HEK293 (cell line): Measurements from ENCODE around the gene LTK.

Experiments
- CTCF ChIA-PET: fragments of 350-600 bp; formaldehyde crosslinking; extraction: SDS; loops from one replicate; lab custom pipeline; 2021; ENCODE audit warnings: antibody characterized with exemption; lab: Yijun Ruan, JAX
- POLR2A ChIA-PET: fragments of 300-600 bp; formaldehyde crosslinking; extraction: SDS; loops from one replicate; lab custom pipeline; 2020; ENCODE audit warnings: antibody characterized with exemption, inconsistent platforms; lab: Yijun Ruan, JAX
- H3K27ac ChIP-seq: fragments of 200-500 bp; sonication (Bioruptor generic); 2 replicates; pipeline ENCODE4 v1.5.1; 2014; ENCODE audit warnings: low read depth, low read length, control low read depth, inconsistent platforms; ENCODE audit errors: extremely low read depth
- H3K36me3 ChIP-seq, 2 experiments: fragments of 200-500 bp in 1 of 2; sonication (Bioruptor generic) in 1 of 2; 1 replicate in 1 of 2; 2 replicates in 1 of 2; pipeline ENCODE4 v1.5.1; 2014 to 2017; ENCODE audit warnings: inconsistent platforms in 2 of 2, low read length in 2 of 2; ENCODE audit not compliant: control insufficient read depth in 2 of 2, insufficient read depth in 1 of 2
- H3K4me1 ChIP-seq: fragments of 200-500 bp; sonication (Bioruptor generic); 2 replicates; pipeline ENCODE4 v1.5.1; 2014; ENCODE audit warnings: mild to moderate bottlenecking, low read length, inconsistent platforms; ENCODE audit not compliant: control insufficient read depth, insufficient read depth
- H3K4me3 ChIP-seq: 2 replicates; pipeline ENCODE4 v1.5.1; 2011; ENCODE audit warnings: low read depth, mild to moderate bottlenecking, control low read depth, low read length, moderate library complexity
- H3K9me3 ChIP-seq: fragments of 200-500 bp; sonication (Bioruptor generic); 2 replicates; pipeline ENCODE4 v1.5.1; 2014; ENCODE audit warnings: low read depth, low read length, inconsistent platforms; ENCODE audit not compliant: control insufficient read depth, insufficient read depth
- KLF1 ChIP-seq: fragments of 450-650 bp; formaldehyde crosslinking; IDR thresholded peaks from 2 replicates; pipeline ENCODE4 v1.5.1; 2016; ENCODE audit warnings: missing biosample characterization, missing genetic modification characterization
- SP2 ChIP-seq: fragments of 450-650 bp; formaldehyde crosslinking; IDR thresholded peaks from 2 replicates; pipeline ENCODE4 v1.5.1; 2016; ENCODE audit warnings: missing biosample characterization, missing genetic modification characterization
- ZBTB10 ChIP-seq: fragments of 450-650 bp; formaldehyde crosslinking; IDR thresholded peaks from 2 replicates; pipeline ENCODE4 v1.5.1; 2016; ENCODE audit warnings: missing biosample characterization, missing genetic modification characterization
- ZBTB20 ChIP-seq: fragments of 450-650 bp; formaldehyde crosslinking; IDR thresholded peaks from 2 replicates; pipeline ENCODE4 v1.5.1; 2016; ENCODE audit warnings: missing biosample characterization, missing genetic modification characterization
- ZBTB48 ChIP-seq: fragments of 450-650 bp; formaldehyde crosslinking; IDR thresholded peaks from 2 replicates; pipeline ENCODE4 v1.5.1; 2016; ENCODE audit warnings: missing biosample characterization, missing genetic modification characterization
- ZBTB49 ChIP-seq: fragments of 450-650 bp; formaldehyde crosslinking; IDR thresholded peaks from 2 replicates; pipeline ENCODE4 v1.5.1; 2016; ENCODE audit warnings: missing biosample characterization, missing genetic modification characterization, low read depth
- ZEB2 ChIP-seq: fragments of 450-650 bp; formaldehyde crosslinking; IDR thresholded peaks from 2 replicates; pipeline ENCODE4 v1.5.1; 2016; ENCODE audit warnings: missing biosample characterization, missing genetic modification characterization
- ZFHX2 ChIP-seq: fragments of 450-650 bp; formaldehyde crosslinking; conservative IDR thresholded peaks from 2 replicates; pipeline ENCODE4 v1.5.1; 2016; ENCODE audit warnings: missing biosample characterization, missing genetic modification characterization
- ZNF157 ChIP-seq: fragments of 450-650 bp; formaldehyde crosslinking; IDR thresholded peaks from 2 replicates; pipeline ENCODE4 v1.5.1; 2016; ENCODE audit warnings: missing biosample characterization, missing genetic modification characterization
- ZNF324 ChIP-seq: fragments of 450-650 bp; formaldehyde crosslinking; IDR thresholded peaks from 2 replicates; pipeline ENCODE4 v1.5.1; 2016; ENCODE audit warnings: missing biosample characterization, missing genetic modification characterization
- ZNF366 ChIP-seq: fragments of 450-650 bp; formaldehyde crosslinking; conservative IDR thresholded peaks from 2 replicates; pipeline ENCODE4 v1.5.1; 2016; ENCODE audit warnings: missing biosample characterization, missing genetic modification characterization
- ZNF37A ChIP-seq: fragments of 450-650 bp; IDR thresholded peaks from 2 replicates; pipeline ENCODE4 v1.5.1; 2018; ENCODE audit warnings: missing biosample characterization, missing genetic modification characterization
- ZNF473 ChIP-seq: fragments of 450-650 bp; formaldehyde crosslinking; IDR thresholded peaks from 2 replicates; pipeline ENCODE4 v1.5.1; 2017; ENCODE audit warnings: missing biosample characterization, missing genetic modification characterization
- ZNF518A ChIP-seq: fragments of 450-650 bp; formaldehyde crosslinking; conservative IDR thresholded peaks from 2 replicates; pipeline ENCODE4 v1.5.1; 2016; ENCODE audit warnings: low read depth, missing biosample characterization, missing genetic modification characterization
- ZNF560 ChIP-seq: fragments of 450-650 bp; formaldehyde crosslinking; IDR thresholded peaks from 2 replicates; pipeline ENCODE4 v1.5.1; 2017; ENCODE audit warnings: missing biosample characterization, missing genetic modification characterization, borderline replicate concordance
- ZNF654 ChIP-seq: fragments of 450-650 bp; formaldehyde crosslinking; IDR thresholded peaks from 2 replicates; pipeline ENCODE4 v1.5.1; 2016; ENCODE audit warnings: low read depth, missing biosample characterization, missing genetic modification characterization
- ZNF670 ChIP-seq: fragments of 450-650 bp; formaldehyde crosslinking; IDR thresholded peaks from 2 replicates; pipeline ENCODE4 v1.5.1; 2016; ENCODE audit warnings: missing biosample characterization, missing genetic modification characterization, low read depth
- ZNF837 ChIP-seq: fragments of 450-650 bp; formaldehyde crosslinking; IDR thresholded peaks from 2 replicates; pipeline ENCODE4 v1.5.1; 2016; ENCODE audit warnings: missing biosample characterization, missing genetic modification characterization
- TF ChIP-seq, protein P1 (sequence below): fragments of 450-650 bp; formaldehyde crosslinking; IDR thresholded peaks from 2 replicates; pipeline ENCODE4 v1.5.1; 2016; ENCODE audit warnings: missing biosample characterization, missing genetic modification characterization
- TF ChIP-seq, protein P2 (sequence below): fragments of 450-650 bp; formaldehyde crosslinking; IDR thresholded peaks from 2 replicates; pipeline ENCODE4 v1.5.1; 2016; ENCODE audit warnings: missing biosample characterization, missing genetic modification characterization

Gene LTK

DNA sequence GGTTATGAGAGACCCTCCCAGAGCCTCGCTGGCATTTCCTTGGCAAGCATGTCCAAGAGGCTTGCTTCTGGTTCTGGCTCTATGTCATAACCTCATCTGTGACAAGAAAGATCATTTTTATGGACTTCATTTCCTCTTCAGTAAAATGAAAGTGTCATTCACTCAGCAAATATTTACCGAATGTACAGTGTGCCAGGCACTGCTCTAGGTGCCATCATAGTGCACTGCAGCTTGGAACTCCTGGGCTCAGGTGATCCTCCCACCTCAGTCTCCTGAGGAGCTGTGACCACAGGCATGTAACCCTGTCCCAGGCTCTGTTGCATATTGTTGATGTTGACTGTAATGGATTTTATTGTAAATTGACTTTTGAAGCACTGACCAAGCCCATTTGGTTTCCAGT is 38.7 kb downstream of the LTK start (continued):
- TF ChIP-seq ZFHX2 (tag by site-specific recombination) = no peak
- TF ChIP-seq, all 188 proteins: peak for 0

GRCh38 chr15:41474436-41474835 is 39.2 kb downstream of the LTK start:
- H3K9me3 ChIP-seq = no peaks in the 10 kb centered on the region
- POLR2A ChIA-PET = no interaction called here
- no peak overlapping the region for H3K27ac ChIP-seq
- TF ChIP-seq ZNF560 = no peak
- no peak for TF ChIP-seq ZNF837 (tag by site-specific recombination)
- TF ChIP-seq, protein P1, sequence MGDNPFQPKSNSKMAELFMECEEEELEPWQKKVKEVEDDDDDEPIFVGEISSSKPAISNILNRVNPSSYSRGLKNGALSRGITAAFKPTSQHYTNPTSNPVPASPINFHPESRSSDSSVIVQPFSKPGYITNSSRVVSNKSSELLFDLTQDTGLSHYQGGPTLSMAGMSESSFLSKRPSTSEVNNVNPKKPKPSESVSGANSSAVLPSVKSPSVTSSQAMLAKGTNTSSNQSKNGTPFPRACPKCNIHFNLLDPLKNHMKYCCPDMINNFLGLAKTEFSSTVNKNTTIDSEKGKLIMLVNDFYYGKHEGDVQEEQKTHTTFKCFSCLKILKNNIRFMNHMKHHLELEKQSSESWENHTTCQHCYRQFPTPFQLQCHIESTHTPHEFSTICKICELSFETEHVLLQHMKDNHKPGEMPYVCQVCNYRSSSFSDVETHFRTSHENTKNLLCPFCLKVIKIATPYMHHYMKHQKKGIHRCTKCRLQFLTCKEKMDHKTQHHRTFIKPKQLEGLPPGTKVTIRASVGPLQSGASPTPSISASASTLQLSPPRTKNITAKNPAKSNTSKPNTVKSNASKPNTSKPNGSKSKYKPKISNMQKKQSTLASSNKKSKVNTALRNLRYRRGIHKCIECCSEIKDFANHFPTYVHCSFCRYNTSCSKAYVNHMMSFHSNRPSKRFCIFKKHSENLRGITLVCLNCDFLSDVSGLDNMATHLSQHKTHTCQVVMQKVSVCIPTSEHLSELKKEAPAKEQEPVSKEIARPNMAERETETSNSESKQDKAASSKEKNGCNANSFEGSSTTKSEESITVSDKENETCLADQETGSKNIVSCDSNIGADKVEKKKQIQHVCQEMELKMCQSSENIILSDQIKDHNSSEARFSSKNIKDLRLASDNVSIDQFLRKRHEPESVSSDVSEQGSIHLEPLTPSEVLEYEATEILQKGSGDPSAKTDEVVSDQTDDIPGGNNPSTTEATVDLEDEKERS (tag by site-specific recombination) = no peak
- no peak for TF ChIP-seq ZNF324 (tag by site-specific recombination)
- TF ChIP-seq, protein P2, sequence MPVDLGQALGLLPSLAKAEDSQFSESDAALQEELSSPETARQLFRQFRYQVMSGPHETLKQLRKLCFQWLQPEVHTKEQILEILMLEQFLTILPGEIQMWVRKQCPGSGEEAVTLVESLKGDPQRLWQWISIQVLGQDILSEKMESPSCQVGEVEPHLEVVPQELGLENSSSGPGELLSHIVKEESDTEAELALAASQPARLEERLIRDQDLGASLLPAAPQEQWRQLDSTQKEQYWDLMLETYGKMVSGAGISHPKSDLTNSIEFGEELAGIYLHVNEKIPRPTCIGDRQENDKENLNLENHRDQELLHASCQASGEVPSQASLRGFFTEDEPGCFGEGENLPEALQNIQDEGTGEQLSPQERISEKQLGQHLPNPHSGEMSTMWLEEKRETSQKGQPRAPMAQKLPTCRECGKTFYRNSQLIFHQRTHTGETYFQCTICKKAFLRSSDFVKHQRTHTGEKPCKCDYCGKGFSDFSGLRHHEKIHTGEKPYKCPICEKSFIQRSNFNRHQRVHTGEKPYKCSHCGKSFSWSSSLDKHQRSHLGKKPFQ = no peak
- TF ChIP-seq ZNF654 = no peak
- no peak for TF ChIP-seq ZBTB20
- TF ChIP-seq ZNF37A (tag by site-specific recombination) = no peak
- no peak for TF ChIP-seq ZBTB10 (tag by site-specific recombination)
- no peak for TF ChIP-seq ZNF366 (tag by site-specific recombination)
- no peak for TF ChIP-seq ZEB2 (tag by site-specific recombination)
- no peak overlapping the region for H3K4me3 ChIP-seq
- peaks cover 24 to 74% of the 10 kb centered on the region in 2 experiments for H3K36me3 ChIP-seq
- CTCF ChIA-PET = no interaction called here
- H3K4me1 ChIP-seq = no peaks in the 10 kb centered on the region

GRCh38 chr15:41473418-41473817 is 40.2 kb downstream of the LTK start:
- POLR2A ChIA-PET = no interaction called here
- Histone ChIP-seq H3K4me1 (no peaks in the 10 kb centered on the region), H3K27ac (no peak overlapping the region), H3K9me3 (no peaks in the 10 kb centered on the region), H3K4me3 (no peak overlapping the region), H3K36me3 (peaks cover 22 to 72% of the 10 kb centered on the region in 2 experiments)
- CTCF ChIA-PET = no interaction called here
- TF ChIP-seq ZNF518A (tag by site-specific recombination) (no peak), ZNF324 (tag by site-specific recombination) (no peak), ZNF37A (tag by site-specific recombination) (no peak), ZBTB49 (tag by site-specific recombination) (no peak), KLF1 (tag by site-specific recombination) (no peak), SP2 (tag by site-specific recombination) (no peak), ZBTB48 (tag by site-specific recombination) (no peak), ZNF473 (tag by site-specific recombination) (no peak), ZNF670 (tag by site-specific recombination) (no peak), ZNF157 (tag by site-specific recombination) (no peak)
